Sigmoid colon (tissue), 7 donors: ENCODE data around the gene DTNA. TPM values are rescaled to one million over a fixed set of nuclear protein-coding genes. Genes with fewer than 3 reads are reported as not detected.

Experiments used
- DNase-seq: peaks from one replicate; pipeline ENCODE4 v3.0.0-alpha.2; 2019
- H3K27ac ChIP-seq, 4 donors: fragments of 200-600 bp; sonication (generic); one replicate each; pipeline ENCODE4 v1.5.1; 2016 to 2019; ENCODE audit warnings: mild to moderate bottlenecking in 1 of 4
- H3K27me3 ChIP-seq, 3 donors: fragments of 200-600 bp; sonication (generic); one replicate each; pipeline ENCODE4 v1.5.1; 2019; ENCODE audit warnings: mild to moderate bottlenecking in 1 of 3
- H3K36me3 ChIP-seq, 4 donors: fragments of 200-600 bp; sonication (generic); one replicate each; pipeline ENCODE4 v1.5.1; 2016 to 2019
- H3K4me1 ChIP-seq, 4 donors: fragments of 200-600 bp; sonication (generic); one replicate each; pipeline ENCODE4 v1.5.1; 2017 to 2019
- H3K4me3 ChIP-seq, 4 donors: fragments of 200-600 bp; sonication (generic); one replicate each; pipeline ENCODE4 v1.5.1; 2017 to 2019; ENCODE audit warnings: mild to moderate bottlenecking in 2 of 4, moderate library complexity in 1 of 4
- H3K9me3 ChIP-seq, 4 donors: fragments of 200-600 bp in 3 of 4; sonication (generic) in 3 of 4; one replicate each; pipeline versions ENCODE4 v1.5.1 to v1.6.1; 2013 to 2019
- EP300 ChIP-seq, 4 donors: sonication (generic); formaldehyde crosslinking; IDR thresholded peaks; one replicate each; pipeline ENCODE4 v1.6.1; 2017; ENCODE audit warnings: antibody characterized with exemption in 4 of 4
- POLR2A ChIP-seq, 2 donors: fragments of 450-650 bp; IDR thresholded peaks; one replicate each; pipeline ENCODE4 v1.6.1; 2016; ENCODE audit warnings: antibody characterized with exemption in 2 of 2, mild to moderate bottlenecking in 2 of 2, moderate library complexity in 2 of 2
- POLR2AphosphoS5 ChIP-seq, 4 donors: sonication (generic); formaldehyde crosslinking; IDR thresholded peaks; one replicate each; pipeline ENCODE4 v1.6.1; 2017; ENCODE audit warnings: antibody characterized with exemption in 4 of 4
- WGBS, 2 donors: extraction: QIAGEN DNeasy Blood & Tissue Kit; methylation state at CpG; one replicate each; pipeline ENCODE4 v1.1.7; 2013; 5-methylcytosine and 5-hydroxymethylcytosine counted together
- intact Hi-C: fragments of 100-400 bp; cut with DNase I; formaldehyde crosslinking; loops from one replicate; pipeline ENCODE4 v1.15.1; 2023
- polyA plus RNA-seq, 3 donors: library from polyadenylated mRNA; stranded (reverse); fragments of 200-250 nt; gene quantifications; one replicate each; pipeline ENCODE4 v1.2.3, GENCODE V29; 2013
- total RNA-seq, 4 donors: library from RNA; depleted of rRNA; stranded (reverse); fragments of >200 nt; gene quantifications; one replicate each; pipeline ENCODE4 v1.1.0, GENCODE V29; 2016
- TF ChIP-seq, protein P1 (sequence below), 4 experiments: fragments of 450-650 bp in 3 of 4; fragments of 200-600 bp in 1 of 4; IDR thresholded peaks; one replicate each; pipeline ENCODE4 v1.5.1; 2016 to 2019; ENCODE audit warnings: antibody characterized with exemption in 4 of 4, mild to moderate bottlenecking in 3 of 4, moderate library complexity in 2 of 4
- donor health status: healthy with polysubstance abuse.
- donor health status: Bipolar disorder and iron deficiency.
- donor health status: healthy.

The DTNA gene
- total and polyA plus RNA-seq, 7 donors: 1.4 to 140 (median 71.9) TPM

DNA sequence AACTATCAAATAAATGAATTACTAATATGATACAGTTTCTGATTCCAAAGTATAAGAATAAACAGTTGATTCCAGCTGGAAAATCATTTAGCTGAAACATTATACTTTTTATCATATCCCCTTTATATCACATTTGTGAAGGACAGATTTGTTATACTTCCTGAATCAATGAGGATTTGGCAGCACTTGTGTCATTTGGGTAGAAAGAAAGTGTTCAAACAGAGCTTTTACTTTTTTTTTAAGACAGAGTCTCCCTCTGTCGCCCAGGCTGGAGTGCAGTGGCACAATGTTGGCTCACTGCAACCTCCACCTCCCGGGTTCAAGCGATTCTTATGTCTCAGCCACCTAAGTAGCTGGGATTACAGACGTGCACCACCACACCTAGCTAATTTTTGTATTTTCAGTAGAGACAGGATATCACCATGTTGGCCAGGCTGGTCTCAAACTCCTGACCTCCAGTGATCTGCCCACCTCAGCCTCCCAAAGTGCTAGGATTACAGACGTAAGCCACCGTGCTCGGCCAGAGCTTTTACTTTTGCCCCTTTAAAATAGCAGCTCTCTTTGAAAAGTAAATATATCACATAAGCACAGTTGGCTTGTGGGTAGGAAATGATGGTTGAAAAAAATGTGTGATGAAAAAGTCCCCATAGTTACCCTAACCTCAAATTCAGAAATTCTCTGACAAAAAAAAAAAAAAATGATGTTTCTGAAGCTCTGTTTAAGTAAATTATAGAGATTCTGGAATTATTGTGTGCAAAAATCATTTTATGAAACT, 95.2 kb downstream of the DTNA start:
- no peaks in the 10 kb centered on the region for H3K9me3 ChIP-seq
- H3K4me3 ChIP-seq: no peak overlapping the region
- DNase-seq: no peak
- H3K27me3 ChIP-seq: no peaks in the 10 kb centered on the region
- intact Hi-C loops: no loop called here
- no peak overlapping the region for H3K27ac ChIP-seq
- peaks cover 0 to 17% (median 8%) of the 10 kb centered on the region in 4 donors for H3K4me1 ChIP-seq
- WGBS, 2 donors: 68 to 76% methylated on average over 7 of the region's 7 CpGs
- TF ChIP-seq, protein P1, sequence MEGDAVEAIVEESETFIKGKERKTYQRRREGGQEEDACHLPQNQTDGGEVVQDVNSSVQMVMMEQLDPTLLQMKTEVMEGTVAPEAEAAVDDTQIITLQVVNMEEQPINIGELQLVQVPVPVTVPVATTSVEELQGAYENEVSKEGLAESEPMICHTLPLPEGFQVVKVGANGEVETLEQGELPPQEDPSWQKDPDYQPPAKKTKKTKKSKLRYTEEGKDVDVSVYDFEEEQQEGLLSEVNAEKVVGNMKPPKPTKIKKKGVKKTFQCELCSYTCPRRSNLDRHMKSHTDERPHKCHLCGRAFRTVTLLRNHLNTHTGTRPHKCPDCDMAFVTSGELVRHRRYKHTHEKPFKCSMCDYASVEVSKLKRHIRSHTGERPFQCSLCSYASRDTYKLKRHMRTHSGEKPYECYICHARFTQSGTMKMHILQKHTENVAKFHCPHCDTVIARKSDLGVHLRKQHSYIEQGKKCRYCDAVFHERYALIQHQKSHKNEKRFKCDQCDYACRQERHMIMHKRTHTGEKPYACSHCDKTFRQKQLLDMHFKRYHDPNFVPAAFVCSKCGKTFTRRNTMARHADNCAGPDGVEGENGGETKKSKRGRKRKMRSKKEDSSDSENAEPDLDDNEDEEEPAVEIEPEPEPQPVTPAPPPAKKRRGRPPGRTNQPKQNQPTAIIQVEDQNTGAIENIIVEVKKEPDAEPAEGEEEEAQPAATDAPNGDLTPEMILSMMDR (IDR thresholded peaks at IDR 0.05): no peak
- TF ChIP-seq POLR2A (IDR thresholded peaks at IDR 0.05) (no peak), POLR2AphosphoS5 (IDR thresholded peaks at IDR 0.05) (no peak), EP300 (IDR thresholded peaks at IDR 0.05) (no peak)
- no peaks in the 10 kb centered on the region for H3K36me3 ChIP-seq

DNA sequence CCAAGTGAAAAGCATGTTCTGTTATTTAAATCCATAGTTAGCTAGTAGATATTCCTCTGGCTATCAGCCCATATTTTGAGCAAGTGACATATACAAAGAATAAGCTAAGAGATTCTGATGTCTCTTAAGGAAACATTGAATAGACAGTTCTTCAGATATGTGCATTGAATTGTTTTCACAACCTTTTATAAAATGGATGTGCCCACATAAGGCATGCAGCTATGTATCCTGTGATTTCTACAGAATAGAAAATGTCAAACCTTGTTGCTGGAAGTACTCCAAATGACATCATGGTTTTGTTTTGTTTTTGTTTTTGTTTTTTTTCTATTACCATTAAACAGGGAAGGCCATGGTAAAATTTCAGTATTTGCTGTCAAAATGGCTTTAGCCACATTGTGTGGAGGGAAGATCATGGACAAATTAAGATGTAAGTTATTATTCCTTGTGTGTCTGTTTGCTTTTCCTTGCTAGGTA, 95.8 kb downstream of the DTNA start:
- Histone ChIP-seq H3K36me3 (no peaks in the 10 kb centered on the region), H3K9me3 (no peaks in the 10 kb centered on the region), H3K27me3 (no peaks in the 10 kb centered on the region), H3K4me1 (peaks cover 0 to 17% (median 9%) of the 10 kb centered on the region in 4 donors), H3K4me3 (no peak overlapping the region), H3K27ac (no peak overlapping the region)
- no peak for DNase-seq
- TF ChIP-seq POLR2A (IDR thresholded peaks at IDR 0.05): no peak
- TF ChIP-seq EP300 (IDR thresholded peaks at IDR 0.05): no peak
- no peak for TF ChIP-seq POLR2AphosphoS5 (IDR thresholded peaks at IDR 0.05)
- intact Hi-C loops: no loop called here

DNA sequence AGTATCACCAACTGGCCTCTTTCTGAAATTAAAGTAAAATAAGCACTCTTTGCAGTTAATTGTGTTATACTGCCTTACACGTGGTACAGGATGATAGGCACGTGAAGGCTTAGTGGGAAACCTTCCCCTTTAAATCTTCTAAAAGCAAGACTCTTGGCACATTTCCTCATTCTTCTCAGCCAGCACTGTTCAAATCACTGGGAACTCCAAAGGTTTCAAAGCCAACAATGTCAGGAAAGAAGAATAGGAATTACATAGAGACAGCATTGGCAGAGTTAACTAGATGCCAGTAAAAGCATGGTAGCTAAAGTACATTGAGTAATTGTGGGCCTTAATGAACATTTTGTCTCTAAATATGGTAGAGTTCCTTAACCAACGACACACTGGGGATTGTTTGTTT, 96.4 kb downstream of the DTNA start:
- DNase-seq: no peak
- Histone ChIP-seq H3K27ac (peak overlapping the region in 1 of 4 donors; percentile 2), H3K9me3 (no peaks in the 10 kb centered on the region), H3K4me1 (peaks cover 0 to 17% (median 9%) of the 10 kb centered on the region in 4 donors), H3K36me3 (no peaks in the 10 kb centered on the region), H3K4me3 (no peak overlapping the region), H3K27me3 (no peaks in the 10 kb centered on the region)
- 67 to 73% methylated on average over 3 of the region's 3 CpGs for WGBS, 2 donors
- intact Hi-C loops: no loop called here
- TF ChIP-seq, protein P1 (IDR thresholded peaks at IDR 0.05): no peak

DNA sequence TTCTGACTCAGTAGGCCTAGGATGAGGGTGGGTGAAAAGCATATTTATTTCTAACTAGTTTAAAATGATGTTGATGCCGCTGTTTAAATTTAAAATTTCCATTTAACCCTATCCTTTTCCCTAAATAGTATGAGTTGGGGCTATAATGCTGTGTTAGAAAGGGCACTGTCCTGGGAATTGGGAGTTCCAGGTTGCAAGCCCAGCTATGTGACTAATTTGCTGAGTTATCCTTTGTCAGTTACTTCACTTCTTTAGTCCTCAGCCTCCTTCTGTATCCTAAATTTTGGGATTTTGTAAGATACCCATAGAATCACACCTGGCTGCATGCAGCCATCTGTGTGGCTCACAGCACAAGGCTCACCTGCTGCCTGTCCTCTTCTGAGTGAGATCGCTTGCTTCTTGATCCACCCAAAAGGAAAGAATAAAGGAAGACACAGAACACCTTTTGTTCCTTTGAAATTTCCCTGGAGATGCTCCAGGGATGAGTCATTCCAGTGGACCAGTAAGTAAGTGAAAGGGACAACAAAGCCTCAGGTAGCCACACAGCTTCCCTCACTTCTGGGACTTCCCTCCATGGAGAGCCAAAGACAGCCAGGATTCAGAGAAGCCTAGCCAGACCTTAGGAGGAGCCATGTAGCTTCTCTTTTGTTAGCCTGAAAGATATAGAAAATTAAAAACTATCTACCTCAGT, 97.2 kb downstream of the DTNA start:
- intact Hi-C loops: no loop called here
- Histone ChIP-seq H3K27me3 (no peaks in the 10 kb centered on the region), H3K4me1 (peaks cover 0 to 14% (median 5%) of the 10 kb centered on the region in 4 donors), H3K27ac (peak overlapping the region in 1 of 4 donors; percentile 17), H3K4me3 (no peak overlapping the region), H3K9me3 (no peaks in the 10 kb centered on the region), H3K36me3 (peaks cover 2 to 5% (median 3%) of the 10 kb centered on the region in 4 donors)
- DNase-seq: no peak
- 86% methylated on average over 2 of the region's 2 CpGs for WGBS, 2 donors
- TF ChIP-seq EP300 (IDR thresholded peaks at IDR 0.05): no peak

DNA sequence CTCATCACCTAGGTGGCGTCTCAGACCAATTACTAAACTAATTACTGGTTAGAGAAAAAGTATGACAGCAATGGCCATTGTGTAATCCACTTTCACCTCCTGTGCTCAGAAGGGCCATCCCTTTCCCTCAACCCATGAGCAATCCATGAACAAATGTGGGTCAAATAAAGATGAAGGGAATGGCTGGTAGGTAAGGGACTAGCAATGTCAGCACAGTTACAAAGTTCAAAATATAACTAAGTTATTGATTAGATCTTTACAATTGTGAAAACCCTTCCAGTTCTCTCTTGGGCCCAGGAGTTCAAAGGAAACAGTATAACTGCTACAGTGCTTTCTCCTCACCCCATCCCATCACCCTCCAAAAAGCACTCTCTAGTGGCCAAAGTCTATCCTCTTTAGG, 98.3 kb downstream of the DTNA start:
- H3K27ac ChIP-seq: no peak overlapping the region
- 86 to 95% methylated on average over 1 of the region's 1 CpG for WGBS, 2 donors
- no peak for DNase-seq
- H3K4me3 ChIP-seq: no peak overlapping the region
- intact Hi-C loops: no loop called here
- TF ChIP-seq POLR2AphosphoS5 (IDR thresholded peaks at IDR 0.05) (no peak), EP300 (IDR thresholded peaks at IDR 0.05) (no peak), POLR2A (IDR thresholded peaks at IDR 0.05) (no peak)
- TF ChIP-seq, protein P1 (IDR thresholded peaks at IDR 0.05): no peak
- H3K9me3 ChIP-seq: no peaks in the 10 kb centered on the region
- H3K4me1 ChIP-seq: peaks cover 0 to 14% (median 3%) of the 10 kb centered on the region in 4 donors
- H3K27me3 ChIP-seq: no peaks in the 10 kb centered on the region
- peaks cover 4 to 15% (median 12%) of the 10 kb centered on the region in 4 donors for H3K36me3 ChIP-seq
